ENCODE data around the gene GABBR2.

GRCh38 chr9:98728500-98728899 lies 19.8 kb upstream of the GABBR2 start:
- no peak for TF ChIP-seq POLR2A (IDR thresholded peaks at IDR 0.05)
- TF ChIP-seq POLR2AphosphoS5 (IDR thresholded peaks at IDR 0.05) = no peak
- TF ChIP-seq, protein P1, sequence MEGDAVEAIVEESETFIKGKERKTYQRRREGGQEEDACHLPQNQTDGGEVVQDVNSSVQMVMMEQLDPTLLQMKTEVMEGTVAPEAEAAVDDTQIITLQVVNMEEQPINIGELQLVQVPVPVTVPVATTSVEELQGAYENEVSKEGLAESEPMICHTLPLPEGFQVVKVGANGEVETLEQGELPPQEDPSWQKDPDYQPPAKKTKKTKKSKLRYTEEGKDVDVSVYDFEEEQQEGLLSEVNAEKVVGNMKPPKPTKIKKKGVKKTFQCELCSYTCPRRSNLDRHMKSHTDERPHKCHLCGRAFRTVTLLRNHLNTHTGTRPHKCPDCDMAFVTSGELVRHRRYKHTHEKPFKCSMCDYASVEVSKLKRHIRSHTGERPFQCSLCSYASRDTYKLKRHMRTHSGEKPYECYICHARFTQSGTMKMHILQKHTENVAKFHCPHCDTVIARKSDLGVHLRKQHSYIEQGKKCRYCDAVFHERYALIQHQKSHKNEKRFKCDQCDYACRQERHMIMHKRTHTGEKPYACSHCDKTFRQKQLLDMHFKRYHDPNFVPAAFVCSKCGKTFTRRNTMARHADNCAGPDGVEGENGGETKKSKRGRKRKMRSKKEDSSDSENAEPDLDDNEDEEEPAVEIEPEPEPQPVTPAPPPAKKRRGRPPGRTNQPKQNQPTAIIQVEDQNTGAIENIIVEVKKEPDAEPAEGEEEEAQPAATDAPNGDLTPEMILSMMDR (IDR thresholded peaks at IDR 0.05) = no peak

All from breast epithelium (tissue), 3 donors.